ENCODE measurements around the gene SCN5A. TPM values are rescaled to one million over a fixed set of nuclear protein-coding genes. Genes with fewer than 3 reads are reported as not detected.

Gene SCN5A
- total and polyA plus RNA-seq, 2 donors (not counting 1 experiment from before 2014, with no cell fraction given): 0.20 to 0.37 TPM

- H3K27ac Mint-ChIP-seq: no peak overlapping the region
- Histone ChIP-seq H3K4me3 (ENCODE audit: control extremely low read depth in 1 of 5, extremely low read depth in 1 of 5, insufficient read depth in 1 of 5, low read depth in 2 of 5, low read length in 4 of 5) (no peak overlapping the region), H2AFZ (ENCODE audit: insufficient read depth, low read depth, low read length, poor library complexity, severe bottlenecking) (no peak overlapping the region), H3K36me3 (replicated peaks in 1 of 2; ENCODE audit: control extremely low read depth in 1 of 2, control insufficient read depth in 1 of 2, extremely low read depth in 1 of 2, insufficient read depth in 2 of 2, low read length in 1 of 2) (no peaks in the 10 kb centered on the region), H3K27ac (ENCODE audit: low read length in 2 of 2) (no peak overlapping the region), H4K20me1 (ENCODE audit: control insufficient read depth, insufficient read depth, low read length, poor library complexity, severe bottlenecking) (no peaks in the 10 kb centered on the region), H3K4me2 (replicated peaks; ENCODE audit: low read depth, low read length, poor library complexity, severe bottlenecking) (no peak overlapping the region), H3K79me2 (ENCODE audit: control insufficient read depth, insufficient read depth, low read length) (no peaks in the 10 kb centered on the region), H3K4me1 (ENCODE audit: control insufficient read depth in 2 of 2, insufficient read depth in 2 of 2, low read length in 2 of 2) (no peaks in the 10 kb centered on the region), H3K27me3 (replicated peaks in 1 of 4; ENCODE audit: control extremely low read depth in 1 of 4, control insufficient read depth in 3 of 4, insufficient read depth in 4 of 4, low read length in 3 of 4) (no peaks in the 10 kb centered on the region), H3K9ac (ENCODE audit: low read length) (no peak overlapping the region), H3K9me3 (ENCODE audit: control extremely low read depth in 1 of 3, control insufficient read depth in 2 of 3, insufficient read depth in 1 of 3, low read length in 2 of 3) (peaks cover 0 to 9% (median 0%) of the 10 kb centered on the region in 3 donors)
- DNase-seq (no peak), ATAC-seq (ENCODE audit: low read depth) (no peak)
- no peak overlapping the region for H3K4me3 Mint-ChIP-seq
- ChIA-PET POLR2A (no interaction called here), CTCF (no interaction called here)
- intact Hi-C loops (cut with micrococcal nuclease): no loop called here
- WGBS (ENCODE audit: insufficient coverage): 98% methylated on average over 19 of the region's 21 CpGs
- no peaks in the 10 kb centered on the region for H3K4me1 Mint-ChIP-seq
- H3K27me3 Mint-ChIP-seq: no peaks in the 10 kb centered on the region
- TF ChIP-seq EZH2 (IDR thresholded peaks at IDR 0.05; ENCODE audit: borderline replicate concordance, insufficient read depth, low read depth, low read length, poor library complexity, severe bottlenecking) (no peak), CTCF (IDR thresholded peaks at IDR 0.05) (no peak)
- H3K9me3 Mint-ChIP-seq (ENCODE audit: insufficient read depth): no peaks in the 10 kb centered on the region
Observed at GRCh38 chr3:38580450-38581382, 68.8 kb downstream of the SCN5A start.
